ENCODE data around the gene TMEM200B. TPM values are rescaled to one million over a fixed set of nuclear protein-coding genes. Genes with fewer than 3 reads are reported as not detected.
A peak's percentile ranks its signal among the peaks of the same experiment; 100 is the strongest.

The TMEM200B gene
- polyA plus RNA-seq (2011; rRNA removed) (9.8 and 10.5 TPM in 2 replicates), polyA minus RNA-seq (2011; rRNA and poly(A)+ RNA removed) (5.5 and 6.2 TPM in 2 replicates)

DNA sequence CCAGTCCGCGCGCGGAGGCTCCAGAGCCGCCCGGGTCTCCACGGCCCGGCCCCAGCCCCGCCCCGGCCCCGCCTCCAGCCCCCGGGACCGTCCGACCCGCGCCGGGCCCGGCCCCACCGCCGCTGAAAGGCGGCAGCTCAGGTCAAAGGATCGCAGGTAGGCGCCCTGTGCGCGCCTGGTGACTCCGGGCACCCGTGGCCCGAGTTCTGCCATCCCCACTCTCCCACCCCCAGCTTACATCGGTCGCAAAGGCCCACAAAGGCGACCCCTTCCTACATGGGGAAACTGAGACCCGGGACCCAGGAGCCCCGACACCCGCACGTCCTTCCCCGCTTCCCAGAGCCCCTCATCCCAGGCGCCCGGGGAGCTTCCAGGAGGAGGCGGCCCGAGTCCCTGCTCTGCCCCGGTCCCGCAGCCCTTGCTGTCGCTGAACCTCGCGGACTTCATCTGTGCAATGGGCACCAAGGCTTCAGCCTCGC lies at the start of gene TMEM200B:
Gene TMEM200B, minus strand, starts transcription at position 17 of the 479 bp plus-strand sequence. CDS start 2,075 bp downstream, outside the sequence.
- peak within 1 kb of the TSS; percentile 93 for H3K27ac ChIP-seq (ENCODE audit: low read depth, low read length)

DNA sequence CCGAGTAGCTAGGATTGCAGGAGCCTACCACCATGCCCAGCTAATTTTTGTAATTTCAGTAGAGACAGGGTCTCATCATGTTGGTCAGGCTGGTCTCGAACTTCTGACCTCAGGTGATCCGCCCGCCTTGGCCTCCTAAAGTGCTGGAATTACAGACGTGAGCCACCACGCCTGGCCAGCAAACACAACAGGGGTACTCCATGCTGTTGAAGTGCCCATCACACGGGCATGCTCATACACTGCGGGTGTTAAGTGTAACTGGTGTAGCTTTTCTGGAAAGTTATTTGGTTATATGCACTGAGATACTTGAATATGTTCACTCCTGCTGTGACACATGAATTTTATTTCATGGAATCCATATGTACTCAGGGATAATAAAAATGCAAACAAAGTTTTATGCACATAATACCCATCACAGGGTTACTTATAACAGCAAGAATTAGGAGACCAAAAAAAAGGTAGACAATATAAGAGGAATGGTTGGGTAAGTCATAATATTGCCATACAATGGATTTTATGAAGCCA lies 48.8 kb upstream of the TMEM200B start:
- Histone ChIP-seq H3K27me3 (ENCODE audit: control insufficient read depth, insufficient read depth, low read length) (no peaks in the 10 kb centered on the region), H3K9me3 (ENCODE audit: control insufficient read depth, insufficient read depth, low read length) (no peaks in the 10 kb centered on the region), H3K27ac (ENCODE audit: low read depth, low read length) (no peak overlapping the region), H3K4me3 (ENCODE audit: low read depth, low read length) (no peak overlapping the region)
- ChIA-PET CTCF (no interaction called here), POLR2A (no interaction called here)
- no peak for DNase-seq (ENCODE audit: low read depth, low spot score)
- TF ChIP-seq, protein P1, sequence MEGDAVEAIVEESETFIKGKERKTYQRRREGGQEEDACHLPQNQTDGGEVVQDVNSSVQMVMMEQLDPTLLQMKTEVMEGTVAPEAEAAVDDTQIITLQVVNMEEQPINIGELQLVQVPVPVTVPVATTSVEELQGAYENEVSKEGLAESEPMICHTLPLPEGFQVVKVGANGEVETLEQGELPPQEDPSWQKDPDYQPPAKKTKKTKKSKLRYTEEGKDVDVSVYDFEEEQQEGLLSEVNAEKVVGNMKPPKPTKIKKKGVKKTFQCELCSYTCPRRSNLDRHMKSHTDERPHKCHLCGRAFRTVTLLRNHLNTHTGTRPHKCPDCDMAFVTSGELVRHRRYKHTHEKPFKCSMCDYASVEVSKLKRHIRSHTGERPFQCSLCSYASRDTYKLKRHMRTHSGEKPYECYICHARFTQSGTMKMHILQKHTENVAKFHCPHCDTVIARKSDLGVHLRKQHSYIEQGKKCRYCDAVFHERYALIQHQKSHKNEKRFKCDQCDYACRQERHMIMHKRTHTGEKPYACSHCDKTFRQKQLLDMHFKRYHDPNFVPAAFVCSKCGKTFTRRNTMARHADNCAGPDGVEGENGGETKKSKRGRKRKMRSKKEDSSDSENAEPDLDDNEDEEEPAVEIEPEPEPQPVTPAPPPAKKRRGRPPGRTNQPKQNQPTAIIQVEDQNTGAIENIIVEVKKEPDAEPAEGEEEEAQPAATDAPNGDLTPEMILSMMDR (IDR thresholded peaks at IDR 0.05; ENCODE audit: low read depth, low read length): no peak

More for the DNA sequence above, at the start of gene TMEM200B:
- TF ChIP-seq, protein P1 (IDR thresholded peaks at IDR 0.05; ENCODE audit: low read depth, low read length): no peak
- H3K4me3 ChIP-seq (ENCODE audit: low read depth, low read length): peak within 1 kb of the TSS; percentile 68
- POLR2A ChIA-PET: interaction anchor here (0.6 to 2.2 kb wide), 3 partner anchors 57 to 300 kb away, joined by 3 to 23 read pairs (median 8); partner anchors contain the start of gene SRSF4
- no peak for DNase-seq (ENCODE audit: low read depth, low spot score)
- H3K27me3 ChIP-seq (ENCODE audit: control insufficient read depth, insufficient read depth, low read length): no peaks in the 10 kb centered on the region
- no peaks in the 10 kb centered on the region; the same call in 1 of the 2 replicates for H3K9me3 ChIP-seq (ENCODE audit: control insufficient read depth, insufficient read depth, low read length)
- CTCF ChIA-PET: interaction anchor here (0.6 to 1.9 kb wide), 12 partner anchors 11 to 1658 kb away, joined by 3 to 16 read pairs (median 5); partner anchors contain the start of gene SRSF4

GRCh38 chr1:29171521-29171920 lies 47.8 kb upstream of the TMEM200B start:
- H3K27me3 ChIP-seq (ENCODE audit: control insufficient read depth, insufficient read depth, low read length): no peaks in the 10 kb centered on the region
- TF ChIP-seq, protein P1 (IDR thresholded peaks at IDR 0.05; ENCODE audit: low read depth, low read length): no peak
- ChIA-PET CTCF (interaction anchor here (0.6 to 2.4 kb wide), 4 partner anchors 11 to 528 kb away, joined by 4 to 8 read pairs (median 8); partner anchors contain the start of genes SRSF4, TAF12 and TMEM200B), POLR2A (interaction anchor here (0.7 kb wide), 1 partner anchor 10 kb away, joined by 3 read pairs; the partner anchor contains the start of gene SRSF4)
- H3K27ac ChIP-seq (ENCODE audit: low read depth, low read length): no peak overlapping the region
- H3K9me3 ChIP-seq (ENCODE audit: control insufficient read depth, insufficient read depth, low read length): no peaks in the 10 kb centered on the region
- DNase-seq (ENCODE audit: low read depth, low spot score): no peak
- H3K4me3 ChIP-seq (ENCODE audit: low read depth, low read length): no peak overlapping the region

DNA sequence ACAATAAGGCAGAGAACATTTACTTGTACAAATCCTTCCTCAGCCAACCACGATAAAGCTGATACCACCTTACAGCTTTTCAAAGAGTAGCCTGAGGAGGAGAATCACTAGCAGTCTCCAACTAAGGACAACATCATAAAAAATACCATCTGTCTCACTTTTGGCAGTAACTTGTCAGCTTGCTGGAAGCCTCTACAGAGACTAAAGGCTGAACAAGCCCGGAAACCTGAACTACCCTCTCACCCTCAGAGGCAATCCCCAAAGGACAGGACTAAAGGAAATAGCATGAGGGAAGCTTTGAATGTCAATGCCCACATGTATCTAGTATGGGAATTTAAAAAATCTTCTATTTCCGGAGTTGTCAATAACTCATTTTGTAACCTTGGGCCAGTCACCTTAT lies 47.4 kb upstream of the TMEM200B start:
- ChIA-PET POLR2A (interaction anchor here (0.7 kb wide), 1 partner anchor 11 kb away, joined by 3 read pairs; the partner anchor contains the start of gene SRSF4), CTCF (interaction anchor here (0.6 to 2.4 kb wide), 5 partner anchors 11 to 528 kb away, joined by 4 to 8 read pairs (median 7); partner anchors contain the start of genes SRSF4, TAF12 and TMEM200B)
- no peak for DNase-seq (ENCODE audit: low read depth, low spot score)
- no peaks in the 10 kb centered on the region for H3K27me3 ChIP-seq (ENCODE audit: control insufficient read depth, insufficient read depth, low read length)
- no peak overlapping the region for H3K4me3 ChIP-seq (ENCODE audit: low read depth, low read length)
- H3K27ac ChIP-seq (ENCODE audit: low read depth, low read length): no peak overlapping the region
- H3K9me3 ChIP-seq (ENCODE audit: control insufficient read depth, insufficient read depth, low read length): no peaks in the 10 kb centered on the region
- TF ChIP-seq, protein P1 (IDR thresholded peaks at IDR 0.05; ENCODE audit: low read depth, low read length): no peak

DNA sequence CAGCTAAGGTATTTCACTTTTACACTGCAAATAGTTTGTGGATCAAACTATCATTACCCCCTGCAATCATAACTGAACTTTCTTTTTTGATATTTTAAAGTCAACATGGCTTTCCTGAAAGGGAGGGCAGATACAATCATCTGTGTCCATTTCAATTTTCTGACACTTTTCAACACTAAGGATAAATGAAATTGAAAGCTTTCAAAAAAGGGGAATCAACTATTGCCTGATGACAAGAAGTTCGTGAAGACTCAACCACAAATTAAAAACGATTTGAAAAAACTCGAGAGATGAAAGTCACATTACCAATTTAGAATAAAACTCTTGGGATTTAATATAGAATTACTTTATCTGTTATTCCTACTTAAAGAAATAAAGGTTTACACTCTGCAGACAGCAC lies 46.3 kb upstream of the TMEM200B start:
- ChIA-PET CTCF (interaction anchor here (0.5 to 2.4 kb wide), 6 partner anchors 12 to 1610 kb away, joined by 3 to 8 read pairs (median 4); partner anchors contain the start of genes SRSF4 and TMEM200B), POLR2A (no interaction called here)
- no peaks in the 10 kb centered on the region for H3K27me3 ChIP-seq (ENCODE audit: control insufficient read depth, insufficient read depth, low read length)
- TF ChIP-seq, protein P1 (IDR thresholded peaks at IDR 0.05; ENCODE audit: low read depth, low read length): no peak
- no peaks in the 10 kb centered on the region for H3K9me3 ChIP-seq (ENCODE audit: control insufficient read depth, insufficient read depth, low read length)
- no peak overlapping the region for H3K27ac ChIP-seq (ENCODE audit: low read depth, low read length)
- no peak for DNase-seq (ENCODE audit: low read depth, low spot score)
- H3K4me3 ChIP-seq (ENCODE audit: low read depth, low read length): no peak overlapping the region
